Left lung (tissue), 10 donors: ENCODE data around the gene FGF8. TPM values are rescaled to one million over a fixed set of nuclear protein-coding genes. Genes with fewer than 3 reads are reported as not detected.
A peak's percentile ranks its signal among the peaks of the same experiment; 100 is the strongest.

Experiments
- ATAC-seq: fragments of 200-7000 bp; cut with Tn5 transposase; one replicate; pipeline ENCODE4 v1.9.1; 2020; ENCODE audit warnings: moderate library complexity
- DNase-seq, 4 donors: peaks; one replicate each; pipeline ENCODE4 v3.0.0-alpha.2; 2013 to 2020
- H3K27ac ChIP-seq, 2 donors: fragments of 200-600 bp; sonication (generic) in 1 of 2; one replicate each; pipeline versions ENCODE4 v1.5.0 to v1.8.0; 2020 to 2021
- H3K27me3 ChIP-seq, 2 donors: fragments of 200-600 bp; sonication (generic) in 1 of 2; one replicate each; pipeline versions ENCODE4 v1.5.0 to v1.8.0; 2020 to 2021
- H3K36me3 ChIP-seq, 2 donors: fragments of 200-600 bp; sonication (generic) in 1 of 2; one replicate each; pipeline versions ENCODE4 v1.5.0 to v1.8.0; 2020 to 2021
- H3K4me1 ChIP-seq, 2 donors: fragments of 200-600 bp; one replicate each; pipeline ENCODE4 v1.8.0; 2021
- H3K4me3 ChIP-seq, 2 donors: fragments of 200-600 bp; sonication (generic) in 1 of 2; one replicate each; pipeline versions ENCODE4 v1.5.0 to v1.8.0; 2020 to 2021; ENCODE audit warnings: mild to moderate bottlenecking in 1 of 2
- H3K9me3 ChIP-seq, 2 donors: fragments of 200-600 bp; sonication (generic) in 1 of 2; one replicate each; pipeline versions ENCODE4 v1.5.0 to v1.8.0; 2020 to 2021
- intact Hi-C, 2 donors: fragments of 100-400 bp; cut with DNase I; formaldehyde crosslinking; loops; one replicate each; pipeline versions ENCODE4 v1.11.2 to v1.14.2; 2022
- polyA plus RNA-seq, 6 donors: library from polyadenylated mRNA; unstranded; fragments of 120-200 nt; gene quantifications; one replicate each; pipeline ENCODE4 v1.2.1, GENCODE V29; 2013; ENCODE audit not compliant: insufficient read length in 6 of 6
- total RNA-seq, 2 donors: library from RNA; stranded (reverse); fragmentation: NEBNext Ultra II Directional; extraction: Animal tissue kit (Norgen Biotek cat#: 25700); gene quantifications; one replicate each; pipeline ENCODE4 v1.2.1, GENCODE V29; 2021
- TF ChIP-seq, protein P1 (sequence below), 2 donors: fragments of 200-600 bp; sonication (generic) in 1 of 2; IDR thresholded peaks; one replicate each; pipeline versions ENCODE4 v1.5.0 to v1.8.0; 2021; ENCODE audit warnings: antibody characterized with exemption in 2 of 2
- donor health status: DM: no; HTN: yes; CAD: no.
- donor health status: DM: no; HTN: no; CAD: no.

The FGF8 gene
- total and polyA plus RNA-seq, 8 donors, result 0.15 TPM; not detected in 7

DNA sequence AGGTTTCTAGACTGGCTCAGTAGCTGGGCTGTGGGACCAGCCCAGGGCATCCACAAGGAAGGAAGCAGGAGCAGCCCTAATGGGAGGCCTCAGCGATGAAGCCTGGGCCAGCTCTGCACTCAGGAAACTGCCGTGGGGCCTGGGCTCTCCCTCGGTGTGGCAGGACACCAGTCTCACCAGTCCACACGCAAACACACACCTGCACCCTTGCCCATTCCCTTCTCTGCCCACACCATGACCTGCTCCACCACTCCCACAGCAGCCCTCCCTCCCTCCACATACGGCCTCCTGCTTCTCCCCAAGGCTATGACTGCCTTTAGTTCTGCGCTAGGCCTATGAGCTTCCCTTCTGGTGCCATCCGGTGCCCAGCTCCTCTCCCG is 7.1 kb downstream of the FGF8 start:
- Histone ChIP-seq H3K9me3 (no peaks in the 10 kb centered on the region), H3K27me3 (peaks cover 30 to 90% of the 10 kb centered on the region in 2 donors), H3K36me3 (no peaks in the 10 kb centered on the region), H3K4me1 (no peaks in the 10 kb centered on the region), H3K4me3 (no peak overlapping the region), H3K27ac (no peak overlapping the region)
- DNase-seq, result no peak
- intact Hi-C loops, result no loop called here
- TF ChIP-seq, protein P1, sequence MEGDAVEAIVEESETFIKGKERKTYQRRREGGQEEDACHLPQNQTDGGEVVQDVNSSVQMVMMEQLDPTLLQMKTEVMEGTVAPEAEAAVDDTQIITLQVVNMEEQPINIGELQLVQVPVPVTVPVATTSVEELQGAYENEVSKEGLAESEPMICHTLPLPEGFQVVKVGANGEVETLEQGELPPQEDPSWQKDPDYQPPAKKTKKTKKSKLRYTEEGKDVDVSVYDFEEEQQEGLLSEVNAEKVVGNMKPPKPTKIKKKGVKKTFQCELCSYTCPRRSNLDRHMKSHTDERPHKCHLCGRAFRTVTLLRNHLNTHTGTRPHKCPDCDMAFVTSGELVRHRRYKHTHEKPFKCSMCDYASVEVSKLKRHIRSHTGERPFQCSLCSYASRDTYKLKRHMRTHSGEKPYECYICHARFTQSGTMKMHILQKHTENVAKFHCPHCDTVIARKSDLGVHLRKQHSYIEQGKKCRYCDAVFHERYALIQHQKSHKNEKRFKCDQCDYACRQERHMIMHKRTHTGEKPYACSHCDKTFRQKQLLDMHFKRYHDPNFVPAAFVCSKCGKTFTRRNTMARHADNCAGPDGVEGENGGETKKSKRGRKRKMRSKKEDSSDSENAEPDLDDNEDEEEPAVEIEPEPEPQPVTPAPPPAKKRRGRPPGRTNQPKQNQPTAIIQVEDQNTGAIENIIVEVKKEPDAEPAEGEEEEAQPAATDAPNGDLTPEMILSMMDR (IDR thresholded peaks at IDR 0.05), result no peak
- no peak for ATAC-seq

DNA sequence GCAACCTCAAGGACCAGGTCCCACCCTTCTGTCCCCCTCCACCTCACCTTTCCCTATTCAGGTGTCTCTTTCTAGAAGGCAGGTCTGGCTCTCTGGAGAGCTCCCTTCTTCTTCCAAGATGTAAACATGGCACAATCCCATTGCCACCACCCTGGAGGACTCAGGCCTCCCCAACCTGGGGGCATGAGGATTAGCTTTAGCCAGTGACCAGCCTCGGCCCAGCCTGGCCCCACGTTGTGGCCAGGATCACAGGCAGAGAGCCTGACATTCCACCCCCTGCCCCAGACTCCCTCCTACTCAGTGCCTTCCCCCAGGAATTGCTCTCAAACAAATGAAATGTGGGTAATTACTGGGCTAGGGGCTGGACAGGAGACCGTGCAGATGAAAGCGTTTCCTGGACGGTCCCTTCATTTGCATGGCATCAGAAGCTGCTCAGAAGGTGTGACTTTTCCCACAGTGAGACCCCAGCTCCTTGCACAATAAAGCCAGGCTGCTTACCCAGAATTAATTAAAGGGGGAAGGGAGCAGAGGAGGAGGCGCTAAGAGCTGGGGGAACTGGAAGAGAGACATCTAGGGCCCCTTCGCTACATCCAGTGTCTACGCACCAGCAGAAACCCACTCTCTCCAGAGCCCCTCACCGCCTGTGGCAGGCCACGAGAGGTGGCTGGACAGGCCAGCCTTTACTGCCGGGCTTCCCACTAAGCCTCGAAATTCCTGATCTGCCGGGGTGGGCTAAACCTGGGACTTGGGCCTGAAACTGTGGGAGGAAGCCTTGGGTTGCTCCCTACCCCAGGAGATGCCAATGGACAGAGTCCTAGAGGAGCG is 7.7 kb downstream of the FGF8 start:
- H3K27ac ChIP-seq, result no peak overlapping the region
- no peaks in the 10 kb centered on the region for H3K9me3 ChIP-seq
- H3K4me1 ChIP-seq, result no peaks in the 10 kb centered on the region
- peak; percentile 5 for ATAC-seq
- H3K36me3 ChIP-seq, result no peaks in the 10 kb centered on the region
- DNase-seq, result no peak
- TF ChIP-seq, protein P1 (IDR thresholded peaks at IDR 0.05), result no peak
- no peak overlapping the region for H3K4me3 ChIP-seq
- peaks cover 25 to 84% of the 10 kb centered on the region in 2 donors for H3K27me3 ChIP-seq
- intact Hi-C loops, result no loop called here

DNA sequence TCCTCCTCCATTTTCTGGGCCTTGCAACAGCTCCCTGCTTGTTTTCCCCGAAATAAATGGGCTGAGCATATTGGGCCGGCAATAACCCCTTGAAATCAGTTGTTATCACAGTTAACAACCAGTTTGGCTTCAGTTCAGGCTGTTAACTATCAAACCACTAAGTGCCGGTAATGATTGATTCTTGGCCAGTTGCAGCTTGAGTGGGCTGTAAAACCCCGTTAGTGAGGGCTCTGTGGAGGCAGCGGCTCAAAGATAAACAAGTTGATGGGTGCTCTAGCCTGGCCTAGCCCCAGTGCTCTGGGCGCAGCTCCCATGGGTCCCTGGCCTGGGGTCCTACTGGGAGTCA is 8.3 kb downstream of the FGF8 start:
- intact Hi-C loops, result no loop called here
- H3K36me3 ChIP-seq, result no peaks in the 10 kb centered on the region
- TF ChIP-seq, protein P1 (IDR thresholded peaks at IDR 0.05), result no peak
- no peaks in the 10 kb centered on the region for H3K9me3 ChIP-seq
- DNase-seq, result peak in 1 of 4 donors; percentile 42
- peaks cover 19 to 78% of the 10 kb centered on the region in 2 donors for H3K27me3 ChIP-seq
- H3K27ac ChIP-seq, result no peak overlapping the region
- no peaks in the 10 kb centered on the region for H3K4me1 ChIP-seq
- H3K4me3 ChIP-seq, result no peak overlapping the region
- ATAC-seq, result peak; percentile 71

DNA sequence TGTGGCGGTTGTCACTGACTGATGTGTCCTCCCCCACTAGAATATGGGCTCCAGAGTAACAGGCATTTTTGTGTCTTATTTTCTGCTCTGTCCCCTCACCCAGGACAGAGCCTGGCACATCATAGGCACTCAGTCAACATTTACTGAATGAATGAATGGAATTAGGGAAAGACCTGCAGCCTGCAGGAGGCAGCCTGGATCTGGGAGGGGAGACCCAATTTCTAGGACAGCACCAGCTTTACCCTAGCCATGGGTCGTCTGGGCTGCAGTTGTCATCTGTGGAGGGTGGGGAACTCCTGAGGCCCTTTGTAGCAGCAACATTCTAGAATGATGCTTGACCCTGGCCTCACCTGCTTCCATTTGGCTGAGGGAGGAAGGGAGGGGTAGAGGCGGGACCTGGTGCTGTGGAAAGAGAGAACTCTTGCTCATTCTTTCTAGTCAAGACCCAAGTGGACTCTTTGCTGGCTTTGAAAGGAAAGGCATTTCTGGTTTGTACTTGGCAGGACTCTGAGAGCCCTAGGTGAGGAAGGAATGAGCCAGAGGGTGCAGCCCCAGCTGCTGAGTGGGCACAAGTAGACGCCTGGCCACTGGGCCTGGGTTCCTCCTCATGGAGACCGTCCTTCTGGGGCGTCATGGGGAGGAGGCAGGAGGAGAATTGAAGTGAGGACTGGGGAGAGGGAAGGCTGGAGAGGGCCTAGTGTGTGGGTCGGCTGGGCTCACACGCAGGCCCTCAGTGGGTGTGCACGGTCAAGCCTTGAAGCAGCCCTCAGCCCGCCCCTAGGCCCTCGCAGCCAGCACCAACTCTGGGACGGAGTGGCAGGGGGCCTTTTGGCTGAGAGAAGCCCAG is 8.9 kb downstream of the FGF8 start:
- DNase-seq, result no peak
- H3K4me3 ChIP-seq, result no peak overlapping the region
- no peak overlapping the region for H3K27ac ChIP-seq
- intact Hi-C loops, result no loop called here
- H3K4me1 ChIP-seq, result no peaks in the 10 kb centered on the region
- TF ChIP-seq, protein P1 (IDR thresholded peaks at IDR 0.05), result no peak
- H3K36me3 ChIP-seq, result no peaks in the 10 kb centered on the region
- no peaks in the 10 kb centered on the region for H3K9me3 ChIP-seq
- H3K27me3 ChIP-seq, result peaks cover 13 to 72% of the 10 kb centered on the region in 2 donors
- peak; percentile 80 for ATAC-seq

DNA sequence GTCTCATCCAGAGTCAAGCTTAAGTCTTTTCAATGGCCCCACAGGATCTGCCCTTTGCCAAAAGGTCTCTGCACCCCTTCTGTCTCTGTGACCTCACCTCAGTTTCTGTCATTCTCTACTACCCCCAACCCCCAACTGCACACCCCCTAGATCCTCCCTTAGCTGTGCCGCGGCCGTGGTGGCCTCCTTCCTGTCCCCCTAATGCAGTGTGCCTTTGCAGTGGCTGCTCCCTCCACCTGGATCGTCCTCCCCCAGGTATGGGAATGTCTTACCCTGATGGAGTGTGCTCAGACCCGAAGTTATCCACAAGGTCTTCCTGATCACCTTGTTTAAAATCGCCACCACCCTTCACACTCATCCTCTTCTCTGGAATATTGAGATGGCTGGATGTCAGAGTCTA is 9.6 kb downstream of the FGF8 start:
- H3K27ac ChIP-seq, result no peak overlapping the region
- H3K36me3 ChIP-seq, result no peaks in the 10 kb centered on the region
- H3K4me1 ChIP-seq, result no peaks in the 10 kb centered on the region
- no peak for ATAC-seq
- no peak for DNase-seq
- H3K9me3 ChIP-seq, result no peaks in the 10 kb centered on the region
- TF ChIP-seq, protein P1 (IDR thresholded peaks at IDR 0.05), result no peak
- no peak overlapping the region for H3K4me3 ChIP-seq
- intact Hi-C loops, result no loop called here
- peaks cover 6 to 70% of the 10 kb centered on the region in 2 donors for H3K27me3 ChIP-seq
